Naive thymus-derived CD4-positive, alpha-beta T cell (primary cell): ENCODE results near the gene IL36B. TPM values are rescaled to one million over a fixed set of nuclear protein-coding genes. Genes with fewer than 3 reads are reported as not detected.

ENCODE experiments used
- ATAC-seq: fragments of 150-1000 bp; cut with Tn5 transposase; 2 replicates; pipeline ENCODE4 v1.10.0; 2021; ENCODE audit warnings: mild to moderate bottlenecking, moderate library complexity
- CTCF ChIA-PET: fragments of 350-600 bp; sonication (Branson Sonifier 250); formaldehyde crosslinking; loops from one replicate; lab custom pipeline; 2021; ENCODE audit warnings: antibody characterized with exemption; lab: Charles Lee
- POLR2A ChIA-PET: fragments of 350-600 bp; sonication (Branson Sonifier 250); formaldehyde crosslinking; loops from one replicate; lab custom pipeline; 2021; ENCODE audit warnings: antibody characterized with exemption, inconsistent platforms; lab: Charles Lee
- DNase-seq, 9 donors: peaks; one replicate each; pipeline versions ENCODE4 v3.0.0 to v3.0.0-alpha.2; 2020 to 2022; ENCODE audit warnings: mixed read lengths in 1 of 9
- H3K27ac ChIP-seq: one replicate; pipeline ENCODE4 v1.7.0; 2013; ENCODE audit warnings: mild to moderate bottlenecking, low read depth, low read length, moderate library complexity
- H3K27me3 ChIP-seq, 2 donors: one replicate each; pipeline ENCODE4 v1.7.0; 2013; ENCODE audit warnings: low read length in 2 of 2, mild to moderate bottlenecking in 2 of 2, moderate library complexity in 2 of 2; ENCODE audit not compliant: control insufficient read depth in 2 of 2, insufficient read depth in 2 of 2
- H3K36me3 ChIP-seq, 3 experiments: 1 replicate in 2 of 3; 2 replicates in 1 of 3; pipeline ENCODE4 v1.7.0; 2013; ENCODE audit warnings: low read length in 3 of 3, mild to moderate bottlenecking in 3 of 3, moderate library complexity in 1 of 3; ENCODE audit not compliant: insufficient read depth in 3 of 3, control insufficient read depth in 2 of 3
- H3K4me1 ChIP-seq, 2 donors: one replicate each; pipeline ENCODE4 v1.7.0; 2013; ENCODE audit warnings: low read length in 2 of 2, mild to moderate bottlenecking in 2 of 2, moderate library complexity in 1 of 2; ENCODE audit not compliant: control insufficient read depth in 2 of 2, insufficient read depth in 2 of 2
- H3K4me3 ChIP-seq: 2 replicates; pipeline ENCODE4 v1.7.0; 2013; ENCODE audit warnings: mild to moderate bottlenecking, low read length
- H3K9me3 ChIP-seq, 3 experiments: 1 replicate in 2 of 3; 2 replicates in 1 of 3; pipeline ENCODE4 v1.7.0; 2013; ENCODE audit warnings: low read length in 3 of 3; ENCODE audit not compliant: control insufficient read depth in 2 of 3
- H3K27ac Mint-ChIP-seq, 9 donors: one replicate each; pipeline ENCODE4 v1.8.0; 2020 to 2022; ENCODE audit warnings: mixed read lengths in 9 of 9, mild to moderate bottlenecking in 8 of 9, moderate library complexity in 5 of 9, inconsistent platforms in 2 of 9
- H3K27me3 Mint-ChIP-seq, 5 donors: one replicate each; pipeline ENCODE4 v1.8.0; 2021 to 2022; ENCODE audit warnings: mixed read lengths in 5 of 5, mild to moderate bottlenecking in 1 of 5
- H3K36me3 Mint-ChIP-seq, 5 donors: one replicate each; pipeline ENCODE4 v1.8.0; 2020 to 2022; ENCODE audit warnings: mixed read lengths in 5 of 5, mild to moderate bottlenecking in 3 of 5, inconsistent platforms in 1 of 5
- H3K4me1 Mint-ChIP-seq, 7 donors: one replicate each; pipeline ENCODE4 v1.8.0; 2020 to 2022; ENCODE audit warnings: mixed read lengths in 7 of 7, mild to moderate bottlenecking in 3 of 7, inconsistent platforms in 1 of 7
- H3K4me3 Mint-ChIP-seq, 10 donors: one replicate each; pipeline ENCODE4 v1.8.0; 2020 to 2022; ENCODE audit warnings: mild to moderate bottlenecking in 10 of 10, mixed read lengths in 10 of 10, moderate library complexity in 6 of 10, inconsistent platforms in 2 of 10
- H3K9me3 Mint-ChIP-seq, 11 donors: one replicate each; pipeline ENCODE4 v1.8.0; 2020 to 2022; ENCODE audit warnings: mixed read lengths in 11 of 11, mild to moderate bottlenecking in 4 of 11, inconsistent platforms in 1 of 11, moderate library complexity in 1 of 11
- intact Hi-C, 2 donors: fragments of 100-400 bp; cut with micrococcal nuclease; formaldehyde crosslinking; loops; one replicate each; pipeline ENCODE4 v1.15.1; 2023
- polyA plus RNA-seq, 2 donors: library from polyadenylated mRNA; unstranded; fragments of 300-500 nt; fragmentation: Illumina TruSeq; gene quantifications; one replicate each; pipeline ENCODE4 v1.2.3, GENCODE V29; 2021
- total RNA-seq, 6 experiments: library from RNA in 5 of 6; stranded (reverse) in 5 of 6; gene quantifications; 1 replicate in 5 of 6; 2 replicates in 1 of 6; pipeline ENCODE4 v1.2.3 and lab custom pipeline; 2021 to 2026

Gene IL36B
- total and polyA plus RNA-seq, 7 experiments from 2014 or later = not detected

- H3K9me3 ChIP-seq = no peaks in the 10 kb centered on the region
- CTCF ChIA-PET = interaction anchor here (1.2 kb wide), 1 partner anchor 64 kb away, joined by 4 read pairs; no protein-coding TSS in a partner anchor
- H3K36me3 ChIP-seq = no peaks in the 10 kb centered on the region
- intact Hi-C loops = loop anchor here in 1 of 2 donors (2.0 to 5.0 kb wide), 2 partner anchors 19 to 33 kb away; no protein-coding TSS in a partner anchor
- POLR2A ChIA-PET = interaction anchor here (0.7 kb wide), 1 partner anchor 23 kb away, joined by 3 read pairs; no protein-coding TSS in a partner anchor
- H3K27ac ChIP-seq = no peak overlapping the region
- Mint-ChIP-seq H3K4me1 (peaks cover 0 to 34% (median 20%) of the 10 kb centered on the region in 7 donors), H3K27ac (peak overlapping the region in 1 of 9 donors; percentile 80), H3K27me3 (peaks cover 0 to 53% (median 5%) of the 10 kb centered on the region in 5 donors), H3K9me3 (peaks cover 0 to 24% (median 6%) of the 10 kb centered on the region in 11 donors), H3K36me3 (peaks cover 5 to 12% (median 7%) of the 10 kb centered on the region in 5 donors), H3K4me3 (peak overlapping the region in 1 of 10 donors; percentile 21)
- ATAC-seq (no peak), DNase-seq (peak in 1 of 9 donors; percentile 7)
- H3K4me1 ChIP-seq = peaks cover 0 to 8% of the 10 kb centered on the region in 2 donors
- peaks cover 0 to 3% of the 10 kb centered on the region in 2 donors for H3K27me3 ChIP-seq
- H3K4me3 ChIP-seq = no peak overlapping the region
These were observed 37.0 kb downstream of the IL36B start for GRCh38 chr2:113015655-113016054.

GRCh38 chr2:113015042-113015441 lies 37.6 kb downstream of the IL36B start:
- no peak overlapping the region for H3K27ac ChIP-seq
- no peaks in the 10 kb centered on the region for H3K36me3 ChIP-seq
- DNase-seq (no peak), ATAC-seq (no peak)
- intact Hi-C loops = loop anchor here in 1 of 2 donors (5.0 kb wide), 1 partner anchor 33 kb away; no protein-coding TSS in a partner anchor
- H3K4me1 ChIP-seq = peaks cover 0 to 8% of the 10 kb centered on the region in 2 donors
- Mint-ChIP-seq H3K9me3 (peaks cover 0 to 24% (median 6%) of the 10 kb centered on the region in 11 donors), H3K4me3 (no peak overlapping the region), H3K27ac (no peak overlapping the region), H3K4me1 (peaks cover 2 to 38% (median 23%) of the 10 kb centered on the region in 7 donors), H3K36me3 (peaks cover 5 to 12% (median 7%) of the 10 kb centered on the region in 5 donors), H3K27me3 (peaks cover 0 to 55% (median 5%) of the 10 kb centered on the region in 5 donors)
- ChIA-PET POLR2A (no interaction called here), CTCF (interaction anchor here (1.2 kb wide), 1 partner anchor 65 kb away, joined by 4 read pairs; no protein-coding TSS in a partner anchor)
- H3K4me3 ChIP-seq = no peak overlapping the region
- H3K9me3 ChIP-seq = no peaks in the 10 kb centered on the region
- peaks cover 0 to 3% of the 10 kb centered on the region in 2 donors for H3K27me3 ChIP-seq

GRCh38 chr2:113014067-113014466 lies 38.6 kb downstream of the IL36B start:
- Mint-ChIP-seq H3K4me1 (peaks cover 3 to 45% (median 28%) of the 10 kb centered on the region in 7 donors), H3K27me3 (peaks cover 0 to 50% (median 5%) of the 10 kb centered on the region in 5 donors), H3K27ac (peak overlapping the region in 2 of 9 donors; percentile 32 to 41), H3K36me3 (peaks cover 5 to 8% (median 7%) of the 10 kb centered on the region in 5 donors), H3K9me3 (peaks cover 0 to 19% (median 6%) of the 10 kb centered on the region in 11 donors), H3K4me3 (no peak overlapping the region)
- H3K27me3 ChIP-seq = peaks cover 0 to 3% of the 10 kb centered on the region in 2 donors
- H3K36me3 ChIP-seq = no peaks in the 10 kb centered on the region
- ChIA-PET CTCF (no interaction called here), POLR2A (no interaction called here)
- DNase-seq (no peak), ATAC-seq (no peak)
- peaks cover 0 to 8% of the 10 kb centered on the region in 2 donors for H3K4me1 ChIP-seq
- no peak overlapping the region for H3K4me3 ChIP-seq
- intact Hi-C loops = no loop called here
- no peak overlapping the region for H3K27ac ChIP-seq
- no peaks in the 10 kb centered on the region for H3K9me3 ChIP-seq

GRCh38 chr2:113013336-113013661 lies 39.4 kb downstream of the IL36B start:
- ChIA-PET POLR2A (interaction anchor here (0.6 to 0.7 kb wide), 2 partner anchors 17 to 481 kb away, joined by 3 to 4 read pairs; no protein-coding TSS in a partner anchor), CTCF (interaction anchor here (0.7 kb wide), 1 partner anchor 46 kb away, joined by 5 read pairs; no protein-coding TSS in a partner anchor)
- H3K27me3 ChIP-seq = peaks cover 0 to 3% of the 10 kb centered on the region in 2 donors
- Mint-ChIP-seq H3K9me3 (peaks cover 0 to 12% (median 1%) of the 10 kb centered on the region in 11 donors), H3K4me1 (peaks cover 3 to 45% (median 28%) of the 10 kb centered on the region in 7 donors), H3K4me3 (no peak overlapping the region), H3K36me3 (peaks cover under 1 to 7% (median under 1%) of the 10 kb centered on the region in 5 donors), H3K27ac (no peak overlapping the region), H3K27me3 (peaks cover 0 to 45% (median 6%) of the 10 kb centered on the region in 5 donors)
- no peaks in the 10 kb centered on the region for H3K36me3 ChIP-seq
- DNase-seq = no peak
- no peak overlapping the region for H3K27ac ChIP-seq
- intact Hi-C loops = no loop called here
- ATAC-seq = no peak
- peaks cover 0 to 8% of the 10 kb centered on the region in 2 donors for H3K4me1 ChIP-seq
- H3K9me3 ChIP-seq = no peaks in the 10 kb centered on the region
- no peak overlapping the region for H3K4me3 ChIP-seq

- Mint-ChIP-seq H3K9me3 (peaks cover 0 to 7% (median 0%) of the 10 kb centered on the region in 11 donors), H3K27me3 (peaks cover 0 to 41% (median 5%) of the 10 kb centered on the region in 5 donors), H3K27ac (no peak overlapping the region), H3K36me3 (peaks cover 0 to 7% (median 0%) of the 10 kb centered on the region in 5 donors), H3K4me1 (peaks cover 3 to 45% (median 31%) of the 10 kb centered on the region in 7 donors), H3K4me3 (no peak overlapping the region)
- Histone ChIP-seq H3K36me3 (no peaks in the 10 kb centered on the region), H3K27me3 (peaks cover 0 to 3% of the 10 kb centered on the region in 2 donors), H3K27ac (no peak overlapping the region), H3K4me1 (peaks cover 0 to 11% of the 10 kb centered on the region in 2 donors), H3K4me3 (no peak overlapping the region), H3K9me3 (no peaks in the 10 kb centered on the region)
- CTCF ChIA-PET = interaction anchor here (0.7 kb wide), 1 partner anchor 45 kb away, joined by 5 read pairs; no protein-coding TSS in a partner anchor
- POLR2A ChIA-PET = interaction anchor here (0.7 kb wide), 1 partner anchor 481 kb away, joined by 3 read pairs; no protein-coding TSS in a partner anchor
- intact Hi-C loops = no loop called here
- ATAC-seq (no peak), DNase-seq (no peak)
These were observed 40.0 kb downstream of the IL36B start for GRCh38 chr2:113012436-113013335.

- H3K27me3 ChIP-seq = no peaks in the 10 kb centered on the region
- Mint-ChIP-seq H3K4me1 (peaks cover 0 to 35% (median 25%) of the 10 kb centered on the region in 7 donors), H3K36me3 (peaks cover 0 to 9% (median 0%) of the 10 kb centered on the region in 5 donors), H3K27me3 (peaks cover 0 to 27% (median 3%) of the 10 kb centered on the region in 5 donors), H3K4me3 (no peak overlapping the region), H3K27ac (no peak overlapping the region), H3K9me3 (peaks cover 0 to 7% (median 0%) of the 10 kb centered on the region in 11 donors)
- no peak overlapping the region for H3K4me3 ChIP-seq
- H3K9me3 ChIP-seq = no peaks in the 10 kb centered on the region
- intact Hi-C loops = no loop called here
- ATAC-seq (no peak), DNase-seq (no peak)
- H3K4me1 ChIP-seq = peaks cover 0 to 13% of the 10 kb centered on the region in 2 donors
- no peaks in the 10 kb centered on the region for H3K36me3 ChIP-seq
- POLR2A ChIA-PET = no interaction called here
- no peak overlapping the region for H3K27ac ChIP-seq
- CTCF ChIA-PET = no interaction called here
These were observed 41.6 kb downstream of the IL36B start for GRCh38 chr2:113011108-113011507.
